Endometrial microvascular endothelial cells (primary cell): Measurements from ENCODE around the gene KRTAP4-3. TPM values are rescaled to one million over a fixed set of nuclear protein-coding genes. Genes with fewer than 3 reads are reported as not detected.
"Not testable (repeated sequence)": the region's sequence is repeated elsewhere in the genome, so short reads cannot be mapped to it uniquely, and the experiment has no call there.

ENCODE experiments used
- in situ Hi-C: cut with HindIII; loops from 2 replicates; pipeline ENCODE4 v1.10.0; 2017; ENCODE audit warnings: low sequenced_read_pairs, low pct_unique_long_range_greater_than_20kb; ENCODE audit errors: inconsistent ontology term
- total RNA-seq: library from RNA; depleted of rRNA; stranded (reverse); fragments of >200 nt; gene quantifications from one replicate; pipeline ENCODE4 v1.2.3, GENCODE V29; 2015; ENCODE audit errors: inconsistent ontology term

Gene KRTAP4-3
- not detected for total RNA-seq

GRCh38 chr17:41168121-41168520 lies at the start of gene KRTAP4-3:
TSS of gene KRTAP4-3 (minus strand) at chr17:41168221. CDS start at chr17:41168172, 49 bp downstream.
- in situ Hi-C loops: no loop called here

- in situ Hi-C loops: no loop called here
Measured at GRCh38 chr17:41215681-41216080, 47.7 kb upstream of the KRTAP4-3 start.

GRCh38 chr17:41212524-41213169 lies 44.6 kb upstream of the KRTAP4-3 start:
- in situ Hi-C loops: no loop called here

GRCh38 chr17:41211845-41212466 lies 43.9 kb upstream of the KRTAP4-3 start:
- in situ Hi-C loops: no loop called here

GRCh38 chr17:41199421-41200078 lies 31.5 kb upstream of the KRTAP4-3 start:
- in situ Hi-C loops: no loop called here

- in situ Hi-C loops: no loop called here
Measured at GRCh38 chr17:41196068-41196467, 28.0 kb upstream of the KRTAP4-3 start.

- in situ Hi-C loops: no loop called here
Measured at GRCh38 chr17:41190328-41190727, 22.3 kb upstream of the KRTAP4-3 start.

GRCh38 chr17:41189837-41190318 lies 21.9 kb upstream of the KRTAP4-3 start, which contains the start of gene KRTAP9-1:
TSS of gene KRTAP9-1 (plus strand) at chr17:41189887. CDS start at chr17:41189887, 0 bp downstream.
- in situ Hi-C loops: not testable (repeated sequence)

- in situ Hi-C loops: no loop called here
Measured at GRCh38 chr17:41186872-41187271, 18.9 kb upstream of the KRTAP4-3 start.

GRCh38 chr17:41185001-41185400 lies 17.0 kb upstream of the KRTAP4-3 start:
- in situ Hi-C loops: no loop called here

GRCh38 chr17:41184480-41184961 lies 16.5 kb upstream of the KRTAP4-3 start, which contains the start of gene KRTAP4-1:
TSS of gene KRTAP4-1 (minus strand) at chr17:41184911. CDS start at chr17:41184854, 57 bp downstream.
- in situ Hi-C loops: no loop called here

- in situ Hi-C loops: no loop called here
Measured at GRCh38 chr17:41178843-41179616, 11.0 kb upstream of the KRTAP4-3 start.

GRCh38 chr17:41178341-41178740 lies 10.3 kb upstream of the KRTAP4-3 start:
- in situ Hi-C loops: no loop called here

GRCh38 chr17:41177727-41178271 lies 9.8 kb upstream of the KRTAP4-3 start, which contains the start of gene KRTAP4-2:
TSS of gene KRTAP4-2 (minus strand) at chr17:41178221. CDS start at chr17:41178164, 57 bp downstream.
- in situ Hi-C loops: no loop called here

- in situ Hi-C loops: no loop called here
Measured at GRCh38 chr17:41176744-41177387, 8.8 kb upstream of the KRTAP4-3 start.

GRCh38 chr17:41171886-41172285 lies 3.9 kb upstream of the KRTAP4-3 start:
- in situ Hi-C loops: no loop called here

GRCh38 chr17:41167561-41167960 lies 460 bp downstream of the KRTAP4-3 start:
- in situ Hi-C loops: no loop called here

GRCh38 chr17:41163828-41164227 lies 4.2 kb downstream of the KRTAP4-3 start:
- in situ Hi-C loops: no loop called here
